ENCODE measurements around the gene MYT1.

The MYT1 gene

DNA sequence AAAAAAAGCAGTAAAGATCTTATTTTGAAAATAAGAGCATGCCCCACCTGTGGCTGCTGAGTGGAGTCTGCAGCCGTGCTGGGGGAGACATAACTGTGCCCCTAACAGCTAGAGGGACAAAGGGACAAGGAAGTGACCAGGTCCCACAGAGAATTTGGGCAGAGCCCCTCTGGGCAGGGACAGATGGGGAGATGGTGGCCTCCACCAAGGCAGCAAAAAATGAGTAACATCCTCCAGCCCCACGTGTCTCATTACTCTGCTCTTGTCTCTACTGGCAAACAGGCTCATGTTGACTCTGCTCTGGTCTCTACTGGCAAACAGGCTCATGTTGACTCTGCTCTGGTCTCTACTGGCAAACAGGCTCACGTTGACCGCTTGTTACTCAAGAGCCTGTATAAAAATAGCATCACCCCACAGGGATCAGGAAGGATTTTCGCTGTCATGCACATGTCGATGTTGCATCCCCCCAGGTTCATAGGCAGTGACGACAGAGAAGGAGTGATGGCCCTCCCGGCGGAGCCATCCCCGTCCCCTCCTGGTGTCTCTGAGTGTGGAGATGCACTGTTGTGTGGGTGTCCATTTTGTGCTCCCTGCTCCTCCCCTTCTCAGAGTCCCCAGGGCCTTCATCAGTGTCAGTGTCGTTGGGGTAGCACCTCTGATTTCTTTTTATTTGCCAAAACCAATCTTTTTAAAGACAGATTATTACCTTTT lies 74.0 kb downstream of the MYT1 start:
- POLR2A ChIA-PET: no interaction called here
- CTCF ChIA-PET: interaction anchor here (1.7 kb wide), 1 partner anchor 15 kb away, joined by 3 read pairs; no protein-coding TSS in a partner anchor
- no peak for TF ChIP-seq FOXM1 (IDR thresholded peaks at IDR 0.05; ENCODE audit: borderline replicate concordance)
- TF ChIP-seq ZNF384 (IDR thresholded peaks at IDR 0.05): no peak
- TF ChIP-seq ARNT (IDR thresholded peaks at IDR 0.05): no peak
- no peak for TF ChIP-seq BHLHE40 (IDR thresholded peaks at IDR 0.05; ENCODE audit: borderline replicate concordance)
- no peak for TF ChIP-seq PKNOX1 (IDR thresholded peaks at IDR 0.05)
- no peak for TF ChIP-seq FOXK2 (IDR thresholded peaks at IDR 0.05)
- no peak for TF ChIP-seq NFRKB (IDR thresholded peaks at IDR 0.05)
- TF ChIP-seq L3MBTL2 (conservative IDR thresholded peaks at IDR 0.05): no peak
- no peak for TF ChIP-seq CTBP1 (IDR thresholded peaks at IDR 0.05; ENCODE audit: borderline replicate concordance)
- TF ChIP-seq ELF4 (IDR thresholded peaks at IDR 0.05): no peak
- TF ChIP-seq FOXA1 (IDR thresholded peaks at IDR 0.05): no peak
- no peak for TF ChIP-seq SP1 (IDR thresholded peaks at IDR 0.05)
- TF ChIP-seq SUZ12 (IDR thresholded peaks at IDR 0.05): no peak
- TF ChIP-seq LEF1 (IDR thresholded peaks at IDR 0.05; ENCODE audit: borderline replicate concordance): no peak
- TF ChIP-seq TARDBP (IDR thresholded peaks at IDR 0.05): no peak
- no peak for TF ChIP-seq HDGF (IDR thresholded peaks at IDR 0.05; ENCODE audit: borderline replicate concordance)
- no peak for DNase-seq (ENCODE audit: extremely low spot score)

DNA sequence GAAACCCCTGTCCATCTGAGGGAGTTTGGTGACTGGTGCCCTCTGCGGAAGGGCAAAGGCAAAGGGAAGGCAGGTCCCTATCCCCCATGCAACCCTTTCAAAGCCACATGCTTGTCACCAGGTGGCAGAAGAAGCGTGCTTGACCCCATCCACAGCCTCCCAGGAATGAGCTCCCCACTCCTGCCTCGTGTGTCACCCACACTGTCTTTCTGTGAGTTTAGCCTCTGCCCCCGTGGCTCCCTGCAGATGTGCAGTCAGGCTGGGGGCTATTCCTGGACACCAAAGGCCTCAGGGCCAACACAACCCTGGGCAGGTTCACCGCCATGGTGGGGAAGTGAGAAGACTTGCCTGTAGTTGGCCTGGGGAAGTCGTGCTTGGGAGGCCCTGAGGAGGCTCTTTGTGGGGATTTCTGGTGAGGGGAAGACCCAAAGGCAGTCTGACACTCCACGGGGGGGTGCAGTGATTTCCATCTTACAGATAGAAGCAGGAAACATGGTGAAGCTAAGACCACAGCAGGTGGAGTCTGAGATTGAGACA lies 74.7 kb downstream of the MYT1 start:
- ChIA-PET CTCF (no interaction called here), POLR2A (no interaction called here)
- no peak for DNase-seq (ENCODE audit: extremely low spot score)
- TF ChIP-seq FOXM1 (IDR thresholded peaks at IDR 0.05; ENCODE audit: borderline replicate concordance): no peak
- no peak for TF ChIP-seq CTBP1 (IDR thresholded peaks at IDR 0.05; ENCODE audit: borderline replicate concordance)
- no peak for TF ChIP-seq SP1 (IDR thresholded peaks at IDR 0.05)
- no peak for TF ChIP-seq FOXK2 (IDR thresholded peaks at IDR 0.05)
- no peak for TF ChIP-seq LEF1 (IDR thresholded peaks at IDR 0.05; ENCODE audit: borderline replicate concordance)
- no peak for TF ChIP-seq PKNOX1 (IDR thresholded peaks at IDR 0.05)
- no peak for TF ChIP-seq L3MBTL2 (conservative IDR thresholded peaks at IDR 0.05)
- TF ChIP-seq ELF4 (IDR thresholded peaks at IDR 0.05): no peak

GRCh38 chr20:64239449-64240242 lies 75.4 kb downstream of the MYT1 start:
- TF ChIP-seq FOXM1 (IDR thresholded peaks at IDR 0.05; ENCODE audit: borderline replicate concordance): no peak
- no peak for TF ChIP-seq ZNF384 (IDR thresholded peaks at IDR 0.05)
- TF ChIP-seq FOXA1 (IDR thresholded peaks at IDR 0.05): no peak
- no peak for TF ChIP-seq ELF4 (IDR thresholded peaks at IDR 0.05)
- TF ChIP-seq HDGF (IDR thresholded peaks at IDR 0.05; ENCODE audit: borderline replicate concordance): no peak
- no peak for TF ChIP-seq L3MBTL2 (conservative IDR thresholded peaks at IDR 0.05)
- no peak for TF ChIP-seq FOXK2 (IDR thresholded peaks at IDR 0.05)
- no peak for TF ChIP-seq CTBP1 (IDR thresholded peaks at IDR 0.05; ENCODE audit: borderline replicate concordance)
- no peak for TF ChIP-seq TARDBP (IDR thresholded peaks at IDR 0.05)
- no peak for TF ChIP-seq ARNT (IDR thresholded peaks at IDR 0.05)
- no peak for TF ChIP-seq NFRKB (IDR thresholded peaks at IDR 0.05)
- TF ChIP-seq SP1 (IDR thresholded peaks at IDR 0.05): no peak
- TF ChIP-seq SUZ12 (IDR thresholded peaks at IDR 0.05): no peak
- TF ChIP-seq PKNOX1 (IDR thresholded peaks at IDR 0.05): no peak
- TF ChIP-seq BHLHE40 (IDR thresholded peaks at IDR 0.05; ENCODE audit: borderline replicate concordance): no peak
- TF ChIP-seq LEF1 (IDR thresholded peaks at IDR 0.05; ENCODE audit: borderline replicate concordance): no peak
- POLR2A ChIA-PET: no interaction called here
- CTCF ChIA-PET: no interaction called here
- DNase-seq (ENCODE audit: extremely low spot score): no peak

DNA sequence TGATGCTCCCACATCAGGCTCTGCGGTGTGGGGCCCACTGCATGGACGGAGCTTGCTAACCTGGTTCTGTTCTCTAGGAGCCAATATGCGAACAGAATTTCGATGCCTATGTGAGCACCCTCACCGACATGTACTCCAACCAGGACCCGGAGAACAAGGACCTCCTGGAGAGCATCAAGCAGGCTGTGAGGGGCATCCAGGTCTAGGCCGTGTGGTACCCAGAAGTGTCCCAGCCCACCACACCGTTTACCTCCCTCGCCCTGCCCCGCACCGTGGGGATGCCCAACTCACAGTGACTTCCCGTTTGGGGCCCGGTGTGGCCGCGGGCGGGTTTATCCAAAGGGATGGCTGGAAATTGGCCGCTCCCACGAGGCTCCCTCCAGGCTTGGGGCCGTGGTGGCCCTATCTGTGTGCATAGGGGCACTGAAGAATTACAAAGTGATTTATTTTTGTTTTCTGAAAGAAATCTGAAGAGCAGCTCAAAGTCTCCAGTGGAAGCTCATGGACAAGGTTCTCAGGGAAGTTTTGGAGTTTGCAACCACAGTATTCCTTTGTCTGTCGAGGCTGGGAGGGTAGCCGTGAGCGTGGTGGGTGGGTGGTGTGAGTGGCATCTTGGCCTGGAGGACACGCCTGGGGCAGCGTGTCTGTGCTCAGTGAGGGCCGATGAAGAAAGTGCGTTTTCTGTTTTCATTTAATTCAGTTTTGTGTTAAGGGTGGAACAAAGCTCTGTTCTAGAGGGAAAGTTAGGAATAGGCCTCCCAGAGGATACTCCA lies 76.2 kb downstream of the MYT1 start:
- ChIA-PET CTCF (no interaction called here), POLR2A (interaction anchor here (0.8 kb wide), 1 partner anchor 15 kb away, joined by 3 read pairs; the partner anchor contains the start of gene PCMTD2)
- no peak for DNase-seq (ENCODE audit: extremely low spot score)
- TF ChIP-seq SP1 (IDR thresholded peaks at IDR 0.05) (no peak), ZNF384 (IDR thresholded peaks at IDR 0.05) (no peak)

DNA sequence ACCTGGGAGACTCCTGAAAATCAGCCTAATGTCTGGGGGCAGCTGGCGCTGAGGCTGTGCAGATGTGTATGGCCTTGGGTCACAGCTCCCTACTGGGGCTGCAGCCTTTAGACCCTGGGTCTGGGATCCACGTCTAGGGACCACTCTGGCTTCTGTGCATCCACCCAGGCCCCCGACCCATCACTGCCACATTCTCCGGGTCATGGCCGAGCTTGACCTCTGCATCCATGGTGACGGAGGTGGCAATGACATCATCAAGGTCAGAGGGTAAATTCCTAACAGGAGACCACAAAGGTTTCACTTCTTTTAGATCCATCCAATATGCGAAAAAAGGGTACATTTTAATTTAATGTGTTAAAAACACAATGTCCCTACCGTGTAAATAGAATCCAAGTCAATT lies 76.8 kb downstream of the MYT1 start:
- CTCF ChIA-PET: no interaction called here
- POLR2A ChIA-PET: interaction anchor here (0.8 kb wide), 1 partner anchor 14 kb away, joined by 3 read pairs; the partner anchor contains the start of gene PCMTD2
- no peak for DNase-seq (ENCODE audit: extremely low spot score)
- no peak for TF ChIP-seq SUZ12 (IDR thresholded peaks at IDR 0.05)
- no peak for TF ChIP-seq ARNT (IDR thresholded peaks at IDR 0.05)
- no peak for TF ChIP-seq FOXA1 (IDR thresholded peaks at IDR 0.05)
- no peak for TF ChIP-seq SP1 (IDR thresholded peaks at IDR 0.05)
- TF ChIP-seq PKNOX1 (IDR thresholded peaks at IDR 0.05): no peak
- TF ChIP-seq BHLHE40 (IDR thresholded peaks at IDR 0.05; ENCODE audit: borderline replicate concordance): no peak
- no peak for TF ChIP-seq HDGF (IDR thresholded peaks at IDR 0.05; ENCODE audit: borderline replicate concordance)
- TF ChIP-seq ELF4 (IDR thresholded peaks at IDR 0.05): no peak
- TF ChIP-seq ZNF384 (IDR thresholded peaks at IDR 0.05): no peak
- no peak for TF ChIP-seq NFRKB (IDR thresholded peaks at IDR 0.05)
- no peak for TF ChIP-seq LEF1 (IDR thresholded peaks at IDR 0.05; ENCODE audit: borderline replicate concordance)
- TF ChIP-seq TARDBP (IDR thresholded peaks at IDR 0.05): no peak
- no peak for TF ChIP-seq CTBP1 (IDR thresholded peaks at IDR 0.05; ENCODE audit: borderline replicate concordance)
- TF ChIP-seq FOXM1 (IDR thresholded peaks at IDR 0.05; ENCODE audit: borderline replicate concordance): no peak
- no peak for TF ChIP-seq FOXK2 (IDR thresholded peaks at IDR 0.05)
- no peak for TF ChIP-seq L3MBTL2 (conservative IDR thresholded peaks at IDR 0.05)

Measured in HEK293T (cell line).